Stimulated activated CD4-positive, alpha-beta T cell treated with anti-CD3 and anti-CD28 coated beads, TNF-alpha, amount 100 ng/mL, for 4 hours (primary cell): ENCODE results near the gene DAAM1.

Source experiments
- DNase-seq, 3 experiments: peaks; one replicate each; pipeline ENCODE4 v3.0.0-alpha.2; 2020; ENCODE audit warnings: low read depth in 3 of 3

DAAM1 gene

GRCh38 chr14:59188461-59189090, at the start of gene DAAM1:
Gene DAAM1 (plus strand): TSS chr14:59188667. CDS start chr14:59263478, 74,811 bp downstream.
- peak; percentile 83 to 92 (median 91) for DNase-seq

- no peak for DNase-seq
These were observed 49.1 kb upstream of the DAAM1 start for GRCh38 chr14:59139324-59139723.

DNA sequence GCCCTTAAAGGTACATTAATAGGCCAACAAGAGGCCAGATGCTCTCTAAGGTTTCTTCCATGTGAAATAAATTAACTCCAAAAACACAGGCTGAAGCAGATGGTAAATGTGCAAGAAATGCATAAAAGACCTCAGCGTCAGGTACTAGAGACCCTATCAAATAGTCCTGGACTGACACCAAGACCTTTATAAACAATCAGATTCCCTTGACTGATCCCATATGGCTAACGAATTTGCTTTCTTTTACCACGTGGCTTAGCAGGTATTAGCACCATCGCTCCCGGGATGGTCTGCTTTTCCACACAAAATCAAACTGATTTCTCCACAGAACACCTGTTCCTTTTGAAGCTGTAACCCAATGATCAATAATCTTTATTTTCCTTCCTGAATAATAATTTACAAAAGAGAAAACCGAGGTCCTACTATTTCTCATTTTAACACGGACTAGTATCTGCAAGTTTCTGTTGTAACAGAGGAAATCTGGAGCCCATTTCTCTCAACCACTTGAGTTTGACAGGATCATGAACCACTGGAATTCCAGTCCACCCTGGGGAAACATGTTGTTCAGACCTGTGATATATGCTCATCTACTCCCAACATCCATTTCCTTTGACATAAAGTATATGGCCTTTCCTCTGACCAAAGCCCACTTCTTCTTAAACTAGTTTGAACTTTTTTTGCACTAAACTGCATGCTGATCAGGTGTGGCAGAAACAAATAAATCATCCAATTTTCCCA, 48.2 kb upstream of the DAAM1 start:
- no peak for DNase-seq

- DNase-seq, result no peak
These were observed 42.0 kb upstream of the DAAM1 start for GRCh38 chr14:59146484-59146883.

GRCh38 chr14:59147007-59147406, 41.5 kb upstream of the DAAM1 start:
- DNase-seq, result no peak

GRCh38 chr14:59148334-59148900, 40.0 kb upstream of the DAAM1 start:
- no peak for DNase-seq

- DNase-seq, result no peak
These were observed 37.5 kb upstream of the DAAM1 start for GRCh38 chr14:59150990-59151389.

DNA sequence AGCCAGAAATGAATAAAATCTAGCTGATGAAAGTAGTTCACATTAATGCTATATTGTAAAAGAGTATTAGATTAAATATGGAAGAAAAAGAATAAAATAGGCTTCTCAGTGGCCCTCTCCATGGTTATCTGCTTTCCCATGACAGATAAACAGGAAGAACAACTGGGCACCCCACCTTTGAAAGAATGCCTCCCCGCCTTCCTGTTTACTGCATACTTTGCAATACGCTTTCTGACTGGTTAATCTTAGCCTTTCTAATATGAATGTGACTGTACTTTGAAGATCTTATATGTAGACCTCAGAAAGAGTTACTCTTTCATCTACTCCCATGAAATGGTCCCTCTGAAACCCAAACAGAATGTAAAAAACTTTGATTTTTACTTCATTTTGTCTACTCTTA, 34.1 kb upstream of the DAAM1 start:
- DNase-seq, result no peak

DNA sequence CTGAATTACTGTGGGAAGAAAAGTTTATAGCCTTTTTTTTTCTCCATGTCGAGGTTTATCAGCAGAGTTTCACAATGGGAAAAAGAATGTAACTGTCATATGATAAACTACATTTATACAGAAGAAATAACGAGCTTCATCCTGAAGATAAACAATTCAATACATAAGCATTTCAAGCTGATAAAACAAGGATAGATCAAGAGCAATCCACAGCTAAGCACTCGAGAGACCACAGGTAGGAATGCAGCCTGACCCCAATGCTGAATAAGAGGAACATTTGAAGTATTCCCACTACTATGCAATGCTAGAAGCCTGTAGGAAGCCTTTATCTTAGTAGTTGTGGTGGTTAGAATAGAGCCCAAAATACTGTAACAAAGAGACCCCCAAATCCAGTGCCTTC, 32.6 kb upstream of the DAAM1 start:
- DNase-seq, result no peak

DNA sequence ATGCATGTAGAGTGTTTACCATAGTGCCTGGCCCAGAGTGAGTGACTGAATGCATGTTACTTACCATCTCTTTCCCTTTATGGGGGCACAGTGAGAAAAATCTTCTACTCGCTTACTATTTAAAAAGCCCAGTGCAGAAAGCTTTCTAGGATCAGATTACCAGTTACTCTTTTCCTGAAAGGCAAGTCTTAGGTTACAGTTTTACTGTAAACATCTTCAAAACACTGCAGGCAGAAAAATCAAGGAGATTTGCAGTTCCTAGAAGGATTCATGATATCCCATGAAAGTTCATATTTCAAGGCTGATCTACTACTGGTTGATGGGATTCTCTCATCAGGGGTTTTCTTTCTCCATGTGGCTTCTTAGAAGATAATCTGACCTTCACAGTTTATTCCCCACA, 29.3 kb upstream of the DAAM1 start:
- no peak for DNase-seq

DNA sequence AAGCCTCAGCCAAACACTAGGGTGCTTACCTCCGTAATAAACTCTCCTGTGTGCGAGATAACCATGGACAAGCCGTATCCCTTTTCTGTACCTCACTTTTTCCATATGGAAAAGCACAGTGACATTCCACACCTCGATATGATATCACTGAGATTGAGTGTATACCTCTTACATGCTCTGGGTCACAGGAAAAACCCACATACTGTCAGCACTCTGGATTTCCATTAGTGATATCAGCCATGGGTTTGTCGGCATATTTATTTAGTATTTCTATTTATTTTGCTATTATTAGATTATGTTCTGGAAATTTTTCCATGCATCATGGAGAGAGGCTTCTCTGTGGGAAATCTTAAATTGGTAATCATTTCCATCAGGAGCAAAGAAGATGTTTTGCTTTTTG, 28.0 kb upstream of the DAAM1 start:
- DNase-seq, result no peak

DNA sequence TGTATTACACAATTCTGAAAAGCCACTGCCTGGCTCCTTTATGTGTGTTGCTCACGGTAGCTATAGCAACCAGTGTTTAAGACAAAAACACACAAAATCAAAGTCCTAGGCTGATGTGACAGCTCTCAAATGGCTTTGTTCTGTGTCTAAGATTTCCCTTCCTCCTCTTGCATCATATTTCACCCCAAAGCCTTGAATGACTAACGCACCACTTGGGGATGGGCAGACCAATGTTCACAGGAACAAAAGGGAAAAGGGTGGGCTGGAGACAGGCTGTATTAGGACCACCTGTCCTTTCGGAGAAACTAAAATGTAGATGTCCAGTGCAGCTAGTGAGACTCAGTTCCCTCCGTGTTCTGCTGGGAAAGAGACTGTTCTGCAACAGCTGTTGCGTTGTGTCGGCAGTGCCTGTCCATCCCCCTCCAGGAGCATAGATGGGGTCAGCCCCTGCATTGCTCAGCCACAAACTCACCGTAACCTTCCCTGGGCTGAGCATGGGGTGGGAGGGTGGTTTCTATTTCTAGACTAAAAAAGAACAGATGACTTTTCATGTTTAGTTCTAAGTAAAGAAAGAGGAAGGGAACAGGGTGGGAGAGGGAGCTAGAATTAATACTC, 26.8 kb upstream of the DAAM1 start:
- DNase-seq, result no peak

GRCh38 chr14:59166258-59166657, 22.2 kb upstream of the DAAM1 start:
- DNase-seq, result no peak

GRCh38 chr14:59175404-59175803, 13.1 kb upstream of the DAAM1 start:
- no peak for DNase-seq

- no peak for DNase-seq
These were observed 11.7 kb upstream of the DAAM1 start for GRCh38 chr14:59176765-59177164.

DNA sequence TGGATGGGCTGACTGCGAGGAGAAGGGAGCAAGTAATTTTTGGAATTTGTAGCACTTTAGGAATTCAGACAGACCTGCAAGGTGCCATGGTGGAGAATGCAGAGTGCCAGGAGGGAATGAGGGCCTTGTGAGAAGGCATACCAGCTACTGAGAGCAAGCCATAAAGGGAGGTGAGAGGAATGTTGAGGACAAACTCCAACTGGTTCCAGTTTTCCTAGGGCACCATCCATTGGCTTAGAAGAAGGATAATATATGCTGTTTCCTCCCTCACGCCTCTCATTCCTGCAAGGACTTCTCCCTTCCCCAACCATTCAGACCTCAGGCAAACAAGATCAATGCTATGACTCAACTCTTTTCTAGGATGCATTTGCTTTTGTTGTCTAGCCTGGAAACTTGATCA, 11.2 kb upstream of the DAAM1 start:
- DNase-seq, result no peak

DNA sequence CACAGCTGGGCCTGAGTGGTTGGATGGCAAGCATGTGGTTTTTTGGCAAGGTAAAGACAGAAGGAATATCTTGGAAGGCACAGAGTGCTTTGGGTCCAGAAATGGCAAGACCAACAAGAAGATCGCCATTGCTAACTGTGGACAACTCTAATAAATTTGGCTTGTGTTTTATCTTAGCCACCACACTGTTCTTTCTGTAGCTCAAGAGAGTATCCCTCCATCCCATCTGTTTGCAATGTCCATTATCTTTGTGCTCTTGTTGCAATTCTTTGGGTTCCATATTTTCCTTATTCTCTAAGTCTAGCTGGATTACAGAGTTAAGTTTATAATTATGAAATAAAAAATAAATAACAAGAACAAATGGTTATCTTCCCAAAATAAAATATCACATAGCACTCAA, 6.7 kb upstream of the DAAM1 start:
- no peak for DNase-seq

GRCh38 chr14:59182641-59183040, 5.8 kb upstream of the DAAM1 start:
- no peak for DNase-seq

DNA sequence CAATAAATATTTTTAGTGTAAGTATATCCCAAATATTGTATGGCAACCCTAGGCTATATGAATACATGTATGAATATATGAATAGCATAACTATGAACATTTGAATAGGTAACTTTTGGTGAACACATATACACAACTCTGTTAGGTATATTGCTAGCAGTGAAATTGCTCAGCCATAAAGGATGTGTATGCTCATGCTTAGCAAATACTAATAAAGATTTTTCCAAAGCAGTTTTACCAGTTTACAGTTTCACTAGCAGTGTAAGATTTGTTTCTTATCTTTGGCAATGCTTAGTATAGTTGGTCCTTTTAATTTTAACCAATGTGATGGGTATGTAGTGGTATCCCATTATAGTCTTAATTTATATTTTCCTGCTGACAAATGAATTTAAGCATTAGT, 5.3 kb upstream of the DAAM1 start:
- DNase-seq, result no peak

DNA sequence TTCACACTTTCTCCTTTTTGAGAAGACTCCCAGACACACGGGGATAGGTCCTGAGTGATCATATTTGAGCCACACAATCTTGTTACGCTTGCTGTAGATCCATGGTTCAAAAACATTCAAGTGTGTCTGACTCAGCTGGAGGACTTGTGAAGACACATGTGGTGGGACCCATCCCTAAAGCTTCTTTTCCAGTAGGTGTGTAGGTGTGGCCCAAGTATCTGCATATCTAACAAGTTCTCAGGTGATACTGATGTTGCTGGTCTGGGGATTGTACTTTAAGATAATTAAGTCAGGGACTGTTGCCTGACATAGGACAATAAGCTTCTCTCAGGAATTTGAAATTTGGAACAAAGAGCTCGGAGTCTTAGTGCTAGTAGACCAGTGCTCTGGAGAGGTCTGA, 4.1 kb upstream of the DAAM1 start:
- DNase-seq, result no peak

- no peak for DNase-seq
These were observed 2.8 kb upstream of the DAAM1 start for GRCh38 chr14:59185676-59186075.

GRCh38 chr14:59186306-59186705, 2.2 kb upstream of the DAAM1 start:
- no peak for DNase-seq

DNA sequence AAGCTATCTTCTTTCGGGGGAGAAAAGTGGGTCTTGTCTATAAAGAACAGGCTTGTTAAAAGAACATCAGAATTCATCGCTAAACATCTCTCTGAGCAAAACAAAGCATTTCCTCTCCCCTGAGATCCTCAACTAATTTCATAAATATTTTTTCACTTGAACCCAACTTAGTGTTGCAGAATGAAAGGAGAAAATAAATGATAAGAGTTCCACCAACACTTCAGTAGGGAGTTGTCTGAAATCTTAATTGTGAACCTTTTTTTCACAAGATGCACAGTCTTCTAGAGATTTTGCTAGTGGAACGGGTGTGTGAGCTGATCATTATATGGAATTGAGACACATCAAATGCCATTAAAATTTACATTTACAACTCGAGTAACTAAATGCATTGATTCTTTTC, 1.3 kb upstream of the DAAM1 start:
- DNase-seq, result no peak
